Measurements from ENCODE around the gene RBFOX2.

The RBFOX2 gene

DNA sequence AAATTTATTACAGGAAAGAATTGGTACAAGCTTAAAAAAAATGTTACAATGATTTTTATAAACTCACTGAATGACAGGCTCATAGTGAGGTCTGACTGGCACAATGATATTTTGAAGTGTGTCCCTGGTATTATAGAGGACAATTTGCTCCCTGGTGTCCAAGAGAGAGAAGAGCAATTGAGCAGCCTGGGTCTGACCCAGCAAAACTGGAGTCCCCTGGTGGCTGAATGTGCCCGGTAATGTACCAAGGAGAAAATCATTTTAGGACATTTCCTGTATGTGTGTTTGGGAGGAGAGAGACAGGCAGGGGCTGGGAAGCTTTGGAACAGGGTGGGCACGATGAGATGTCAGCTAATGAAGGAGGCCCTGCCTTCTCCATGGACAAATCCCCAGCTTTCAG, 185.7 kb downstream of the RBFOX2 start:
- Histone ChIP-seq H3K27ac (ENCODE audit: low read length) (no peak overlapping the region), H2AFZ (ENCODE audit: low read depth, low read length) (no peak overlapping the region), H4K20me1 (ENCODE audit: insufficient read depth, low read length) (no peaks in the 10 kb centered on the region), H3K9me3 (ENCODE audit: insufficient read depth, low read length) (no peaks in the 10 kb centered on the region), H3K9ac (ENCODE audit: low read length) (no peak overlapping the region), H3K27me3 (ENCODE audit: low read depth, low read length) (peaks cover 30% of the 10 kb centered on the region), H3K4me3 (ENCODE audit: low read length) (no peak overlapping the region), H3K79me2 (ENCODE audit: low read length) (no peaks in the 10 kb centered on the region), H3K4me2 (ENCODE audit: low read length) (no peak overlapping the region), H3K36me3 (replicated peaks; ENCODE audit: low read depth, low read length) (no peaks in the 10 kb centered on the region), H3K4me1 (ENCODE audit: low read length) (no peaks in the 10 kb centered on the region)
- TF ChIP-seq EZH2phosphoT487 (IDR thresholded peaks at IDR 0.05; ENCODE audit: low read depth) (no peak), CTCF (IDR thresholded peaks at IDR 0.05; ENCODE audit: low read depth, low read length) (peak; percentile 29; the same call in 1 of the 2 replicates)

DNA sequence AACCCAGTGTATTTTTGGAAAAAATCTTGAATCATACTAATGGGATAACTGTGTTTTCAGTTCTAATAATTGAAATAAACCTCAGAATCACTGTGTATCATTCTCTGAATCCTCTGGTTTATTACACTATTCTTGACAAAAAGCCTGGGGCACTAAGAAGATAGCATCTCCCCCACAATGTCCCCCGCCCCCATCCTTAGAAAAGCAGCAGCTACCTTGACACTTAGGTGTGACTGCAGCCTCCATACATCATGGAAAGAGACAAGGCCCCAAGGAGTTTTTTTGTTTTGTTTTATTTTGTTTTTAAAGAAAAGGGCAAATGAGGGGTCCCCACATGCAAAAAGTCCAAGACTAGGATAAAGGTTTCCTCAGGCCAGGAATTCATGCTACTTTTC, 186.1 kb downstream of the RBFOX2 start:
- H3K36me3 ChIP-seq (replicated peaks; ENCODE audit: low read depth, low read length): no peaks in the 10 kb centered on the region
- no peak overlapping the region for H3K27ac ChIP-seq (ENCODE audit: low read length)
- no peaks in the 10 kb centered on the region for H3K79me2 ChIP-seq (ENCODE audit: low read length)
- H3K4me3 ChIP-seq (ENCODE audit: low read length): no peak overlapping the region
- H3K9ac ChIP-seq (ENCODE audit: low read length): no peak overlapping the region
- no peaks in the 10 kb centered on the region for H3K4me1 ChIP-seq (ENCODE audit: low read length)
- TF ChIP-seq CTCF (IDR thresholded peaks at IDR 0.05; ENCODE audit: low read depth, low read length) (no peak), EZH2phosphoT487 (IDR thresholded peaks at IDR 0.05; ENCODE audit: low read depth) (no peak)
- H3K4me2 ChIP-seq (ENCODE audit: low read length): no peak overlapping the region
- peaks cover 30% of the 10 kb centered on the region for H3K27me3 ChIP-seq (ENCODE audit: low read depth, low read length)
- H3K9me3 ChIP-seq (ENCODE audit: insufficient read depth, low read length): no peaks in the 10 kb centered on the region
- H2AFZ ChIP-seq (ENCODE audit: low read depth, low read length): no peak overlapping the region
- no peaks in the 10 kb centered on the region for H4K20me1 ChIP-seq (ENCODE audit: insufficient read depth, low read length)

DNA sequence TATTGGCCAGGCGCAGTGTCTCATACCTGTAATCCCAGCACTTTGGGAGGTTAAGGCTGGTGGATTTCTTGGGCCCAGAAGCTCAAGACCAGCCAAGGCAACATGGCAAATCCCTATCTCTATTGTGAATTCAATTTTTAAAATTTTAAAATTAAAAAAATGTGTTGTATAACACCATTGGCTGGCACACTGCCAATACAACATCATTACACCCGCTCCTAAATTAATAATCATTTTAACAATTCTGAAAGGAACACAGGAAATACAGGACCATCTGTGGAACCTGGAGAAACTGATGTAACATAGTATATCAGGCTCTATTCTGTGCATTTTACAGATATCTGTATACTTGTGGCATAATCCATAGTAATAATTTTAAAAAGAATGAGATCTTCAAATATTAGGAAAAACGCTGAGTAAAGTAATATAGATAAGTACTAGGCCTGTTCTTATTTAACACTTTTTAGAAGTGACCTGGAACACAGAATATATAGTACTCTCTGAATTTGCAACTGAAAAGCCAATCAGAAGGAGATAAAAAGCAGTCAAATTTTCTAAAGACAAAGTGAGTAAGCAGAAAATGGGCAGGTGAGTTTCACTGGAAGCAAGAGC, 186.6 kb downstream of the RBFOX2 start:
- Histone ChIP-seq H3K4me1 (ENCODE audit: low read length) (no peaks in the 10 kb centered on the region), H4K20me1 (ENCODE audit: insufficient read depth, low read length) (no peaks in the 10 kb centered on the region), H2AFZ (ENCODE audit: low read depth, low read length) (no peak overlapping the region), H3K4me3 (ENCODE audit: low read length) (no peak overlapping the region), H3K27ac (ENCODE audit: low read length) (no peak overlapping the region), H3K79me2 (ENCODE audit: low read length) (no peaks in the 10 kb centered on the region), H3K4me2 (ENCODE audit: low read length) (no peak overlapping the region), H3K36me3 (replicated peaks; ENCODE audit: low read depth, low read length) (no peaks in the 10 kb centered on the region), H3K27me3 (ENCODE audit: low read depth, low read length) (peaks cover 33% of the 10 kb centered on the region), H3K9ac (ENCODE audit: low read length) (no peak overlapping the region), H3K9me3 (ENCODE audit: insufficient read depth, low read length) (no peaks in the 10 kb centered on the region)
- TF ChIP-seq EZH2phosphoT487 (IDR thresholded peaks at IDR 0.05; ENCODE audit: low read depth) (no peak), CTCF (IDR thresholded peaks at IDR 0.05; ENCODE audit: low read depth, low read length) (no peak)

- Histone ChIP-seq H4K20me1 (ENCODE audit: insufficient read depth, low read length) (no peaks in the 10 kb centered on the region), H3K9me3 (ENCODE audit: insufficient read depth, low read length) (no peaks in the 10 kb centered on the region), H3K79me2 (ENCODE audit: low read length) (no peaks in the 10 kb centered on the region), H3K4me2 (ENCODE audit: low read length) (no peak overlapping the region), H3K4me1 (ENCODE audit: low read length) (no peaks in the 10 kb centered on the region), H2AFZ (ENCODE audit: low read depth, low read length) (no peak overlapping the region), H3K36me3 (replicated peaks; ENCODE audit: low read depth, low read length) (no peaks in the 10 kb centered on the region), H3K4me3 (ENCODE audit: low read length) (no peak overlapping the region), H3K27me3 (ENCODE audit: low read depth, low read length) (peaks cover 47% of the 10 kb centered on the region), H3K27ac (ENCODE audit: low read length) (no peak overlapping the region), H3K9ac (ENCODE audit: low read length) (no peak overlapping the region)
- TF ChIP-seq EZH2phosphoT487 (IDR thresholded peaks at IDR 0.05; ENCODE audit: low read depth): no peak
- no peak for TF ChIP-seq CTCF (IDR thresholded peaks at IDR 0.05; ENCODE audit: low read depth, low read length)
Observed at GRCh38 chr22:35840302-35840739, 188.3 kb downstream of the RBFOX2 start.

Measured in OCI-LY3 (cell line).